OCI-LY1 (cell line): Measurements from ENCODE around the gene MIEN1.

Source experiments
- EZH2 ChIP-seq: fragments of 200-600 bp; sonication (generic), shearing (Covaris generic); IDR thresholded peaks from 2 replicates; pipeline ENCODE4 v1.8.0; 2017; ENCODE audit warnings: borderline replicate concordance, mixed run types, mild to moderate bottlenecking, antibody characterized with exemption, low read length, moderate library complexity, mixed read lengths
- TF ChIP-seq, protein P1 (sequence below): fragments of 200-600 bp; sonication (generic), shearing (Covaris generic); IDR thresholded peaks from 2 replicates; pipeline ENCODE4 v1.5.1; 2017; ENCODE audit warnings: mild to moderate bottlenecking, antibody characterized with exemption, low read length, moderate library complexity, mixed read lengths

DNA sequence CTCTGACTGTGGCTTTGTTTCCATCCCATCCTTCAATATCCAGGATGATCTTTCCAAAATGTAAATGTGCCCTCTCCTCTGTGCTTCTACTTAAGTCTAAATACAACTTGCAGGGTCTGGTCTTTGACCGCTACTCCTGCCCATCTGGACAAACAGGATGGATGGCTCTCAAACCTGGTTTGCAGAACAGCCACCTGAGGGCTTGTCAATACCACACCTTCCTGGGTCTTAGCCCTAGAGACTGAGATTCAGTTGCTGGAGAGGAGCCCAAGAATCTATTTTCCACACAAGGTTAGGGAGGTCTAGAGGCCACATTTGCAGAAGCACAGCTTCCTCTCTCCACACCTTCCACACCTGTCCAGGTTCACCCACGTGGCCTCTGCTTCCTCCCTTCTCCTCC is 5.5 kb upstream of the MIEN1 start:
- TF ChIP-seq, protein P1, sequence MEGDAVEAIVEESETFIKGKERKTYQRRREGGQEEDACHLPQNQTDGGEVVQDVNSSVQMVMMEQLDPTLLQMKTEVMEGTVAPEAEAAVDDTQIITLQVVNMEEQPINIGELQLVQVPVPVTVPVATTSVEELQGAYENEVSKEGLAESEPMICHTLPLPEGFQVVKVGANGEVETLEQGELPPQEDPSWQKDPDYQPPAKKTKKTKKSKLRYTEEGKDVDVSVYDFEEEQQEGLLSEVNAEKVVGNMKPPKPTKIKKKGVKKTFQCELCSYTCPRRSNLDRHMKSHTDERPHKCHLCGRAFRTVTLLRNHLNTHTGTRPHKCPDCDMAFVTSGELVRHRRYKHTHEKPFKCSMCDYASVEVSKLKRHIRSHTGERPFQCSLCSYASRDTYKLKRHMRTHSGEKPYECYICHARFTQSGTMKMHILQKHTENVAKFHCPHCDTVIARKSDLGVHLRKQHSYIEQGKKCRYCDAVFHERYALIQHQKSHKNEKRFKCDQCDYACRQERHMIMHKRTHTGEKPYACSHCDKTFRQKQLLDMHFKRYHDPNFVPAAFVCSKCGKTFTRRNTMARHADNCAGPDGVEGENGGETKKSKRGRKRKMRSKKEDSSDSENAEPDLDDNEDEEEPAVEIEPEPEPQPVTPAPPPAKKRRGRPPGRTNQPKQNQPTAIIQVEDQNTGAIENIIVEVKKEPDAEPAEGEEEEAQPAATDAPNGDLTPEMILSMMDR, result no peak
- no peak for TF ChIP-seq EZH2
